Spinal cord (tissue), 10 donors: ENCODE results near the gene PPP2R3A. TPM values are rescaled to one million over a fixed set of nuclear protein-coding genes. Genes with fewer than 3 reads are reported as not detected.

Experiments used
- DNase-seq, 6 donors: peaks; one replicate each; pipeline versions ENCODE4 v3.0.0 to v3.0.0-alpha.2; 2013 to 2015; ENCODE audit warnings: low spot score in 6 of 6, low read depth in 4 of 6
- H3K27ac ChIP-seq: one replicate; pipeline ENCODE4 v1.5.1; 2013; ENCODE audit warnings: low read depth, low read length, control low read depth
- H3K27me3 ChIP-seq: one replicate; pipeline ENCODE4 v1.6.1; 2013; ENCODE audit warnings: low read length; ENCODE audit not compliant: control insufficient read depth, insufficient read depth
- H3K36me3 ChIP-seq: one replicate; pipeline ENCODE4 v1.6.1; 2013; ENCODE audit warnings: low read length; ENCODE audit not compliant: control insufficient read depth, insufficient read depth
- H3K4me1 ChIP-seq: one replicate; pipeline ENCODE4 v1.6.1; 2013; ENCODE audit warnings: low read length; ENCODE audit not compliant: control insufficient read depth, insufficient read depth
- H3K4me3 ChIP-seq: one replicate; pipeline ENCODE4 v1.5.1; 2013; ENCODE audit warnings: low read depth, low read length, control low read depth
- H3K9me3 ChIP-seq: one replicate; pipeline ENCODE4 v1.6.1; 2013; ENCODE audit warnings: low read length; ENCODE audit not compliant: control insufficient read depth, insufficient read depth
- WGBS: methylation state at CpG from one replicate; pipeline ENCODE4 v1.1.5; 2013; ENCODE audit warnings: missing lambda C conversion rate; ENCODE audit not compliant: insufficient coverage; 5-methylcytosine and 5-hydroxymethylcytosine counted together
- long read RNA-seq, 4 donors: transcript quantifications; one replicate each; lab custom pipeline, GENCODE V29; 2026
- polyA plus RNA-seq, 2 donors: library from polyadenylated mRNA; unstranded; fragments of 120-200 nt; gene quantifications; one replicate each; pipeline ENCODE4 v1.2.1, GENCODE V29; 2013; ENCODE audit not compliant: insufficient read length in 2 of 2
- total RNA-seq, 2 donors: library from RNA; depleted of rRNA in 1 of 2; stranded (reverse); fragments of 120-200 nt in 1 of 2; fragments of >200 nt in 1 of 2; gene quantifications; one replicate each; pipeline versions ENCODE4 v1.2.3 to v1.2.4, GENCODE V29; 2013 to 2014
- donor health status: healthy.

PPP2R3A gene, protein sequence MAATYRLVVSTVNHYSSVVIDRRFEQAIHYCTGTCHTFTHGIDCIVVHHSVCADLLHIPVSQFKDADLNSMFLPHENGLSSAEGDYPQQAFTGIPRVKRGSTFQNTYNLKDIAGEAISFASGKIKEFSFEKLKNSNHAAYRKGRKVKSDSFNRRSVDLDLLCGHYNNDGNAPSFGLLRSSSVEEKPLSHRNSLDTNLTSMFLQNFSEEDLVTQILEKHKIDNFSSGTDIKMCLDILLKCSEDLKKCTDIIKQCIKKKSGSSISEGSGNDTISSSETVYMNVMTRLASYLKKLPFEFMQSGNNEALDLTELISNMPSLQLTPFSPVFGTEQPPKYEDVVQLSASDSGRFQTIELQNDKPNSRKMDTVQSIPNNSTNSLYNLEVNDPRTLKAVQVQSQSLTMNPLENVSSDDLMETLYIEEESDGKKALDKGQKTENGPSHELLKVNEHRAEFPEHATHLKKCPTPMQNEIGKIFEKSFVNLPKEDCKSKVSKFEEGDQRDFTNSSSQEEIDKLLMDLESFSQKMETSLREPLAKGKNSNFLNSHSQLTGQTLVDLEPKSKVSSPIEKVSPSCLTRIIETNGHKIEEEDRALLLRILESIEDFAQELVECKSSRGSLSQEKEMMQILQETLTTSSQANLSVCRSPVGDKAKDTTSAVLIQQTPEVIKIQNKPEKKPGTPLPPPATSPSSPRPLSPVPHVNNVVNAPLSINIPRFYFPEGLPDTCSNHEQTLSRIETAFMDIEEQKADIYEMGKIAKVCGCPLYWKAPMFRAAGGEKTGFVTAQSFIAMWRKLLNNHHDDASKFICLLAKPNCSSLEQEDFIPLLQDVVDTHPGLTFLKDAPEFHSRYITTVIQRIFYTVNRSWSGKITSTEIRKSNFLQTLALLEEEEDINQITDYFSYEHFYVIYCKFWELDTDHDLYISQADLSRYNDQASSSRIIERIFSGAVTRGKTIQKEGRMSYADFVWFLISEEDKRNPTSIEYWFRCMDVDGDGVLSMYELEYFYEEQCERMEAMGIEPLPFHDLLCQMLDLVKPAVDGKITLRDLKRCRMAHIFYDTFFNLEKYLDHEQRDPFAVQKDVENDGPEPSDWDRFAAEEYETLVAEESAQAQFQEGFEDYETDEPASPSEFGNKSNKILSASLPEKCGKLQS (N-terminal part only)
- 10 to 100 TPM; 19.3 to 21.4 TPM for total RNA-seq
- polyA plus RNA-seq, result 10 to 100 TPM; 13.1 to 19.3 TPM
- long read RNA-seq, donor 1, full-length matches to known transcripts, result 2 of 12 reads
- long read RNA-seq, donor 1, partial matches to known transcripts, result 10 of 12 reads
- long read RNA-seq, donor 1, other reads (novel, unspliced or antisense), result 0 of 12 reads
- long read RNA-seq, donor 2, result 0 reads
- long read RNA-seq, donor 3, result 0 reads
- long read RNA-seq, donor 4, full-length matches to known transcripts, result 2 of 2 reads
- long read RNA-seq, donor 4, partial matches to known transcripts, result 0 of 2 reads
- long read RNA-seq, donor 4, other reads (novel, unspliced or antisense), result 0 of 2 reads

DNA sequence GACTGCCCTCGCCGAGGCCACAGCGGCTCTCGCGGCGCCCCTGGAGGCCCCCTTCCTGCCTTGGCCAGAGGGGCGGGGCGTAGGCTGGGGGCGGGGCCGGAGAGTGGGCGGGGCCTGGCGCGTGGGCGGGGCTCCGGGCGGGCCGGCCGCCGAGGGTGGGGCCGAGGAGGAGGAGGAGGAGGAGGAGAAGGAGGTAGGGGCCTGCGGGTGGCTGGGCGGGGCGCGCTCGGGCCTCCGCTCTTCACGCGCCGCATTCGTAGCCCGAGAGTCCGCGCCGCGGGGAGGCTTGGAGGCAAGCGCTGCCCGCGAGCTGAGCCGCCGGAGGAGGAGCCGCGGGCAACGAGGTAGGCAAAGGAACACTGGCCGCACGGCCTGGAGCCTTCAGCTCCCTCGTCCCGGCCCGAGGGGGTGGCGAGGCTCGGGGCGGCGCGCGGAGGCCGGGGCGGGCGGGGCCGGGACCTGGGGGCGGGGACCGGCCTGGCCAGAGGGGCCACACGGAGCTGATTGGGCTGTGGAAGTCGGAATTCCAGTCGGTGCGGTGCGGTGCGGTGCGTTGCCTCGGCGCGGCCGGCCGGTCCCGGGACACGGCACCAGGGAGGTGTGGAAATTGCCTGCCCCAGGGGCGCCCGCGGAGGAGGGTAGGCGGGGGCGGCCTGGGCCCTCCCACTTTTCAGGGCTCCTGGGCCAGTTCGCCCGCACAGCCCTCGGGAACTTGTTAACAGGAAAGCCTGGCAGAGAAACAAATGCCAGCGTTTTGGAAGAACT is at the start of gene PPP2R3A:
Gene PPP2R3A (plus strand): TSS at position 223 of the 765 bp plus-strand sequence. CDS start 35,771 bp downstream, outside the sequence.
- Histone ChIP-seq H3K27ac (peak within 1 kb of the TSS; percentile 82), H3K4me1 (peaks cover 5% of the 10 kb centered on the region)

DNA sequence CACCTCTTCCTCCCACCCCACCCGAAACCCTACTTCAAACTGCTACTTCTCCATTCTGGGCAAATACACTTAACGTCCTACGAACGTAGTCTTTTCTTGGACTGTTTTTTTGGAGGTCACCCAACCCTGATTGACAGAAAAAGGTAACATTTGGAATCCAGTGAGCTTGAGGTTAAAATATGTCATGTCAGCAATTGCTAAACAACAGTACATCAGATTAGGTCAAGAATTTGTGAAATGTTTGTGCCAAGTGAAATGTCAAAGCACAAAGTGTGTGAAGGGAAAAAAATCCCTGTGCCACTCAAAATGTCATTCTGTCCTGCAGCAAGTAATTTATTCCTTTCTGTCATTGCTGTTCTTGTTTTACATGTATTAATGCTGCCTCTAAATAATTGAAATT is 49.2 kb upstream of the PPP2R3A start:
- Histone ChIP-seq H3K9me3 (no peaks in the 10 kb centered on the region), H3K27me3 (no peaks in the 10 kb centered on the region), H3K36me3 (no peaks in the 10 kb centered on the region), H3K4me3 (no peak overlapping the region), H3K27ac (no peak overlapping the region), H3K4me1 (no peaks in the 10 kb centered on the region)
- no CpG with 5 or more reads among the region's 4 CpGs for WGBS
- DNase-seq, result no peak

More for the DNA sequence above, at the start of gene PPP2R3A:
- H3K9me3 ChIP-seq, result no peaks in the 10 kb centered on the region
- no peaks in the 10 kb centered on the region for H3K27me3 ChIP-seq
- H3K36me3 ChIP-seq, result no peaks in the 10 kb centered on the region
- peak; percentile 62 to 95 (median 72) for DNase-seq
- H3K4me3 ChIP-seq, result peak within 1 kb of the TSS; percentile 60
- 0% methylated on average over 74 of the region's 83 CpGs for WGBS

DNA sequence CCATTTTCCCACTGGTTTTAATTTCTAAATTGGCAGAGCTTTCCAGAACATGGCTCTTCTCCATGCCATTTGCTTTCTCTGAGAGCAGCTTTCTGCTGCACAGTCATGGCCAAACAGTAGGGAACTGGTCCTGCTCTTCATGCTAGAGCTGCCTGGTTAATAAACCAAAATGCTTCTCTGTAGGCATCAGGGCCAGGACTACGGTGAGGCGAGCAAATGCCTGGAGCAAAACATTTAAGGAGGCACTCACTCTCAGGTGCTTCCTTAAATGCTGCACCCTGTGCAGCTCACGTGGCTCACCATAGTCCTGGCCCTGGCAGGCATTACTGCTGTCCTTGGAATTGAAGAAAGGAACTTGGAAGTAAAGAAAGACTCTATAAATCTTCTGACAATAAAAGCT is 48.5 kb upstream of the PPP2R3A start:
- Histone ChIP-seq H3K4me1 (no peaks in the 10 kb centered on the region), H3K27ac (no peak overlapping the region), H3K36me3 (no peaks in the 10 kb centered on the region), H3K9me3 (no peaks in the 10 kb centered on the region), H3K27me3 (no peaks in the 10 kb centered on the region), H3K4me3 (no peak overlapping the region)
- DNase-seq, result peak in 1 of 6 donors; percentile 32
- 45% methylated on average over 2 of the region's 3 CpGs for WGBS

DNA sequence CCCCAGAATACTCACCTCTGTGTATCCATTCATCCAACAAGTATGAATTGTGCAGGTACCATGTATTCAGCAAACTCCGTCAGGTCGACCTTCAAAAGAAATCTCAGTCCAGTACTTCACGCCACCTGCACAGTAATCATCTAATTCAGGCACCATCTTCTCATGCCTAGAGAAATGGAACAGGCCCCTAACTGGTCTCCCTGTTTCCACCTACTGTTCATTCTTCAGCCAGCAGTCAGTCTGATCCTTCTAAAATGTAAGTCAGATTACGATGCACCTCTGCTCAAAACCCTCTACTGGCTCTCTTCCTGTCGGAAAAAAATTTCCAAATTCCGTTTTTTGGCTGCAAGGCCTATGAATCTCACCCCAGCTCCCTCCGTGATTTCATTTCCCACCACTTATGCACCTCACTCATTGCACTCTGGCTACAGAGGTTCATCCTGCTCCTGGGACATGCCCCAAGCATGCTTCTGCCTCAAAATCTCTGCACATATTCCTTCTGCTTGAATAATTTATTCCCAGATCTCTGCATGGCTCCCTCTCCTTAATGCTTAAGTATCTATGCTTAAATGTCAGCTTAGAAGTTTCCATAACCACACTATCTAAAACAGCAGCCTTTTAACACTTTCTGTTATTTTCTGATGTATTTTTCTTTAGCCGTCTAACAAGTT is 47.5 kb upstream of the PPP2R3A start:
- H3K27me3 ChIP-seq, result no peaks in the 10 kb centered on the region
- H3K36me3 ChIP-seq, result no peaks in the 10 kb centered on the region
- no peak overlapping the region for H3K4me3 ChIP-seq
- no peaks in the 10 kb centered on the region for H3K9me3 ChIP-seq
- H3K27ac ChIP-seq, result no peak overlapping the region
- DNase-seq, result no peak
- H3K4me1 ChIP-seq, result no peaks in the 10 kb centered on the region
- 93% methylated on average over 7 of the region's 8 CpGs for WGBS

DNA sequence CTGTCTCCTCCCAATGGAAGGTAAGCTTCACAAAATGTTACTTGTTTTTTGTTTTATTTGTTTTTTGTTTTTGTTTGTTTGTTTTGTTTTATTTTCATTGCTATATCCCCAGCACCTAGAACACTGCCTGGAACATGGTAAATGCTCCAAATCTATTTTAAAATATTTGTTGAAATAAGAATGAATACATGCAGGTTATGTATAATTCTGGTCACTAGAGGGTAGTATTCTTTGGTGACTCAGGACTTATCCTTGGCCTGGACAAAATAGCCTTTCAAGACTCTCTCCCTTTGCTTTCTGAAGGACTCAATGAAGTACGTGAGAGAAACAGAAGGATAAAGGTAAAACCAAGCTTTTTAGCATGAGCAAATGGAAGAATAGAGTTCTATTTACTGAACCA is 46.9 kb upstream of the PPP2R3A start:
- Histone ChIP-seq H3K4me3 (no peak overlapping the region), H3K27ac (no peak overlapping the region), H3K4me1 (no peaks in the 10 kb centered on the region), H3K36me3 (no peaks in the 10 kb centered on the region), H3K9me3 (no peaks in the 10 kb centered on the region), H3K27me3 (no peaks in the 10 kb centered on the region)
- peak in 1 of 6 donors; percentile 25 for DNase-seq
- 50% methylated on average over 1 of the region's 1 CpG for WGBS

DNA sequence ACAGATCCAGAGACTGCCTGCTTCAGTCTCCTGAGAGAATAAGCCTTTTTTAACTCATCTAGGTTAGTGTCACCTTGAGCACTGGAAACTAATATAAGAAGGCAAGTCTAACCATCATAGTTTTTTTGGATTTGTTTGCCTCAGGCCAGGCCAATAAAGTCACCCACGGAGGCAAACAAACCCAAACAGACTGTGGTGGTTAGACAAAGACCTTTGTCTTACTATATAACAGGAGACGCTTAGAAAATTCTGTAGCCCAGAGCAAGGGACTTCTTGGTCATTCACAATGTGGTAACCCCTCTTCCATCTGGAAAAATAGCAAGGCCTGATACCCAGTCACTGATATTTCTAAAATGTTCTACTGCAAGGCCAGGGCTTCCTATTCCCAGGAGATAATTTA is 45.3 kb upstream of the PPP2R3A start:
- H3K27me3 ChIP-seq, result no peaks in the 10 kb centered on the region
- no peak for DNase-seq
- H3K4me3 ChIP-seq, result no peak overlapping the region
- H3K36me3 ChIP-seq, result no peaks in the 10 kb centered on the region
- no peak overlapping the region for H3K27ac ChIP-seq
- H3K9me3 ChIP-seq, result no peaks in the 10 kb centered on the region
- no peaks in the 10 kb centered on the region for H3K4me1 ChIP-seq
- WGBS, result 83% methylated on average over 1 of the region's 2 CpGs

DNA sequence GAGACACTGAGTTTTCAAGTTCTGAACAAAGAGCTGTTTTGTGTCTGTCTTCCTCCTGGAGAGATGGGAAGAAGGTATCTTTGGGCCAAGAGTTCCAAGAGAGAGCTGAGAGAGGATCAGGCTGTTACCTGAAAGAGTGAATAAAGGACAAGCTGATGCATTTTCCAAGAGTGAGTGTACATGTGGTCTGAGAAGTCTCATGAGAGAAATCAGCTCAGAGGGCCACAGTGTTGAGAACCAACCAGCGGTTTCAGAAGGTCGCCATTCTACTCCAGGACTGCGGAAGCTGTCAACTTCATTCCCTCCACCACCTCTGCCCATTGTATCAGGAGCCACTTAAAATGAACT is 42.7 kb upstream of the PPP2R3A start:
- no peaks in the 10 kb centered on the region for H3K4me1 ChIP-seq
- H3K27me3 ChIP-seq, result no peaks in the 10 kb centered on the region
- no peaks in the 10 kb centered on the region for H3K9me3 ChIP-seq
- H3K36me3 ChIP-seq, result no peaks in the 10 kb centered on the region
- DNase-seq, result no peak
- H3K4me3 ChIP-seq, result no peak overlapping the region
- WGBS, result 95% methylated on average over 3 of the region's 3 CpGs
- H3K27ac ChIP-seq, result no peak overlapping the region

DNA sequence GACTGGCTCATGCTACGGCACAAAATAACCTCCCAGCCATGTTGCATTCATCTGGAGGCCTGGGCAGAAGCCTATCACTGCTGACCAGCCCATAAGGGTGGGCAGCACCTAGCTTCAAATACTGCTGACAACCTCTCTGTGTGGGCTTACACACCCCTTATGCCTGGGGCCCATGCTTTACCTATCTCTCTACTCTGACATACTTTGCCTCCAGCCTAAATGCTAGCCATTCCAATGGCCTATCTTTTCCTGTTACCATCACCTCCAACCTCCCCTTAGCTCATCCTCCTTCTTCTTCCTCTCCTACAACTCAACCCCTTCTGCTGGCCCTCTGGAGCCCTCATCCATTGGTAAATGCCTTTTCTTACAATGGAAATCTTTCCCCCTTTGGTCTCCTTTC is 41.0 kb upstream of the PPP2R3A start:
- Histone ChIP-seq H3K4me1 (no peaks in the 10 kb centered on the region), H3K27ac (no peak overlapping the region), H3K36me3 (no peaks in the 10 kb centered on the region), H3K27me3 (no peaks in the 10 kb centered on the region), H3K9me3 (no peaks in the 10 kb centered on the region), H3K4me3 (no peak overlapping the region)
- DNase-seq, result no peak
- WGBS, result 89% methylated on average over 1 of the region's 1 CpG
